A549 (cell line): Measurements from ENCODE around the gene OR51A7. TPM values are rescaled to one million over a fixed set of nuclear protein-coding genes. Genes with fewer than 3 reads are reported as not detected.

Experiments
- ATAC-seq, 2 experiments: fragments of 200-7000 bp in 1 of 2; fragments of >200 bp in 1 of 2; cut with Nextera tagmentation in 1 of 2; cut with Tn5 transposase in 1 of 2; 3 replicates each; pipeline versions ENCODE4 v1.8.0 to v1.9.1; 2018 to 2020; ENCODE audit warnings: mild to moderate bottlenecking in 1 of 2, moderate library complexity in 1 of 2
- CTCF ChIA-PET: fragments of 300-600 bp; sonication (Branson Sonifier 250); formaldehyde crosslinking; extraction: SDS; loops from one replicate; lab custom pipeline; 2021; ENCODE audit warnings: antibody characterized with exemption, inconsistent platforms; lab: Yijun Ruan, JAX
- POLR2A ChIA-PET: fragments of 350-600 bp; formaldehyde crosslinking; extraction: SDS; loops from one replicate; lab custom pipeline; 2021; ENCODE audit warnings: antibody characterized with exemption, inconsistent platforms; lab: Yijun Ruan, JAX
- DNase-seq, 2 experiments: peaks; one replicate each; pipeline versions ENCODE4 v3.0.0 to v3.0.0-alpha.2; 2011 to 2016; ENCODE audit warnings: low read depth in 1 of 2, low spot score in 1 of 2
- FAIRE-seq: peaks from 2 replicates; lab custom pipeline; 2011; peaks lifted over from hg19 to GRCh38; lab: Jason Lieb, UNC
- H3K27ac ChIP-seq, 2 experiments: fragments of >200 bp; sonication (Bioruptor Twin); formaldehyde crosslinking; 3 replicates each; pipeline ENCODE4 v1.5.1; 2016 to 2017
- H3K4me1 ChIP-seq: fragments of >200 bp; sonication (Bioruptor Twin); formaldehyde crosslinking; 3 replicates; pipeline ENCODE4 v1.6.1; 2016
- H3K4me2 ChIP-seq: fragments of >200 bp; sonication (Bioruptor Twin); formaldehyde crosslinking; 3 replicates; pipeline ENCODE4 v1.6.1; 2016
- H3K4me3 ChIP-seq: fragments of >200 bp; sonication (Bioruptor Twin); formaldehyde crosslinking; 3 replicates; pipeline ENCODE4 v1.5.1; 2016
- H3K9me3 ChIP-seq: fragments of >200 bp; sonication (Bioruptor Twin); formaldehyde crosslinking; 3 replicates; pipeline ENCODE4 v1.6.1; 2016
- BCL3 ChIP-seq: fragments of >200 bp; sonication (Bioruptor Twin); formaldehyde crosslinking; IDR thresholded peaks from 3 replicates; pipeline ENCODE4 v1.6.1; 2016
- BHLHE40 ChIP-seq: IDR thresholded peaks from 2 replicates; pipeline ENCODE4 v1.6.1; 2012; ENCODE audit warnings: low read depth, low read length, inconsistent platforms
- CBX2 ChIP-seq: fragments of 200-600 bp; sonication (generic); IDR thresholded peaks from 2 replicates; pipeline ENCODE4 v1.6.1; 2016; ENCODE audit warnings: low read depth, mild to moderate bottlenecking, borderline replicate concordance
- CBX8 ChIP-seq: fragments of 200-600 bp; sonication (generic); IDR thresholded peaks from 2 replicates; pipeline ENCODE4 v1.6.1; 2016
- CEBPB ChIP-seq, 2 experiments: fragments of >200 bp in 1 of 2; sonication (Bioruptor Twin) in 1 of 2; formaldehyde crosslinking in 1 of 2; IDR thresholded peaks; 2 replicates each; pipeline ENCODE4 v1.6.1; 2012 to 2016
- EHMT2 ChIP-seq: fragments of 200-600 bp; sonication (generic); IDR thresholded peaks from 2 replicates; pipeline ENCODE4 v1.6.1; 2016; ENCODE audit warnings: antibody characterized with exemption, low read depth, mild to moderate bottlenecking, moderate library complexity
- EP300 ChIP-seq, 2 experiments: fragments of >200 bp; sonication (Bioruptor Twin); formaldehyde crosslinking; IDR thresholded peaks; 2 replicates in 1 of 2; 3 replicates in 1 of 2; pipeline ENCODE4 v1.6.1; 2016 to 2017
- FOSB ChIP-seq: fragments of 250-450 bp; sonication (Bioruptor Pico); IDR thresholded peaks from 2 replicates; pipeline ENCODE4 v1.5.0; 2020; ENCODE audit warnings: mild to moderate bottlenecking, moderate library complexity
- FOXS1 ChIP-seq: fragments of 250-450 bp; sonication (Bioruptor Pico); IDR thresholded peaks from 2 replicates; pipeline ENCODE4 v1.5.0; 2020; ENCODE audit warnings: mild to moderate bottlenecking, moderate library complexity
- HES2 ChIP-seq: fragments of >200 bp; sonication (Bioruptor Twin); formaldehyde crosslinking; IDR thresholded peaks from 2 replicates; pipeline ENCODE4 v1.6.1; 2016
- HOXB13 ChIP-seq: fragments of 250-450 bp; sonication (Bioruptor Pico); IDR thresholded peaks from 2 replicates; pipeline ENCODE4 v1.5.0; 2020; ENCODE audit warnings: low read depth, mild to moderate bottlenecking, moderate library complexity
- HOXB5 ChIP-seq: fragments of 250-450 bp; sonication (Bioruptor Pico); IDR thresholded peaks from 2 replicates; pipeline ENCODE4 v1.5.0; 2020; ENCODE audit warnings: mild to moderate bottlenecking, moderate library complexity
- JUNB ChIP-seq: fragments of >200 bp; sonication (Bioruptor Twin); formaldehyde crosslinking; IDR thresholded peaks from 2 replicates; pipeline ENCODE4 v1.6.1; 2016
- MAX ChIP-seq: IDR thresholded peaks from 2 replicates; pipeline ENCODE4 v1.6.1; 2012
- NFE2L2 ChIP-seq: fragments of 150-350 bp; conservative IDR thresholded peaks from 2 replicates; pipeline ENCODE4 v1.6.1; 2014; ENCODE audit warnings: low read length
- PHF8 ChIP-seq: fragments of 200-600 bp; sonication (generic); IDR thresholded peaks from 2 replicates; pipeline ENCODE4 v1.6.1; 2016; ENCODE audit warnings: low read depth, mild to moderate bottlenecking, antibody characterized with exemption, moderate library complexity, borderline replicate concordance
- POLR2A ChIP-seq: IDR thresholded peaks from 2 replicates; pipeline ENCODE4 v1.6.1; 2012; ENCODE audit warnings: mild to moderate bottlenecking, low read length
- POLR2AphosphoS2 ChIP-seq: conservative IDR thresholded peaks from 2 replicates; pipeline ENCODE4 v1.6.1; 2012; ENCODE audit warnings: low read length, improper control_type of control experiment, inconsistent platforms
- RARB ChIP-seq: fragments of 250-450 bp; sonication (Bioruptor Pico); IDR thresholded peaks from 2 replicates; pipeline ENCODE4 v1.8.0; 2021; ENCODE audit warnings: mild to moderate bottlenecking, moderate library complexity
- RCOR1 ChIP-seq: fragments of 150-350 bp; IDR thresholded peaks from 2 replicates; pipeline ENCODE4 v1.6.1; 2014; ENCODE audit warnings: antibody characterized with exemption, low read length, low read depth
- RNF2 ChIP-seq: fragments of 200-600 bp; sonication (generic); IDR thresholded peaks from 2 replicates; pipeline ENCODE4 v1.6.1; 2016; ENCODE audit warnings: low read depth, mild to moderate bottlenecking, antibody characterized with exemption, moderate library complexity, borderline replicate concordance
- TFCP2L1 ChIP-seq: fragments of 250-450 bp; sonication (Bioruptor Pico); IDR thresholded peaks from 2 replicates; pipeline ENCODE4 v1.5.0; 2021; ENCODE audit warnings: mild to moderate bottlenecking
- USF2 ChIP-seq: fragments of 450-650 bp; IDR thresholded peaks from 2 replicates; pipeline ENCODE4 v1.6.1; 2014; ENCODE audit warnings: antibody characterized with exemption
- ZC3H11A ChIP-seq: fragments of 450-650 bp; IDR thresholded peaks from 2 replicates; pipeline ENCODE4 v1.6.1; 2014; ENCODE audit warnings: antibody characterized with exemption, mild to moderate bottlenecking
- ZNF302 ChIP-seq: fragments of 250-450 bp; sonication (Bioruptor Pico); IDR thresholded peaks from 2 replicates; pipeline ENCODE4 v1.9.0; 2021; ENCODE audit warnings: inconsistent platforms, mild to moderate bottlenecking, moderate library complexity
- WGBS: methylation state at CpG from one replicate; pipeline ENCODE4 v1.1.6; 2017; ENCODE audit errors: missing lambda C conversion rate; 5-methylcytosine and 5-hydroxymethylcytosine counted together
- polyA plus RNA-seq, 4 experiments: library from polyadenylated mRNA; depleted of rRNA in 3 of 4; stranded (reverse); fragments of >200 nt; fragmentation: RNase III in 1 of 4; extraction: RNeasy Plus Mini Kit Qiagen cat#74134 plus additional on column Dnase treatment in 1 of 4; gene quantifications; 2 replicates in 3 of 4; 3 replicates in 1 of 4; pipeline ENCODE4 v1.2.3, GENCODE V29; 2011 to 2017

Gene OR51A7
- polyA plus RNA-seq, 2 of the 4 experiments (the other 2 are of a cell fraction) = not detected

- WGBS = 0% methylated on average over 1 of the region's 1 CpG
- Histone ChIP-seq H3K4me3 (no peak overlapping the region), H3K4me2 (no peak overlapping the region), H3K9me3 (no peaks in the 10 kb centered on the region), H3K4me1 (no peaks in the 10 kb centered on the region), H3K27ac (no peak overlapping the region)
- POLR2A ChIA-PET = no interaction called here
- no peak for ATAC-seq
- CTCF ChIA-PET = no interaction called here
- no peak for FAIRE-seq
- TF ChIP-seq HOXB13 (CRISPR knock-in tag) (no peak), EP300 (IDR thresholded peaks at IDR 0.05) (no peak), RCOR1 (no peak), NFE2L2 (no peak), CBX2 (no peak), PHF8 (no peak), CEBPB (IDR thresholded peaks at IDR 0.05) (no peak)
- no peak for DNase-seq
These were observed 16.0 kb upstream of the OR51A7 start for GRCh38 chr11:4887591-4887990.

- 6% methylated on average over 2 of the region's 2 CpGs for WGBS
- FAIRE-seq = no peak
- H3K27ac ChIP-seq = no peak overlapping the region
- no peak for DNase-seq
- TF ChIP-seq RNF2 = no peak
- TF ChIP-seq JUNB = no peak
- no peak for TF ChIP-seq POLR2AphosphoS2
- no peak for TF ChIP-seq ZNF302 (CRISPR knock-in tag)
- TF ChIP-seq HES2 = no peak
- TF ChIP-seq MAX = no peak
- no peak for TF ChIP-seq USF2
- TF ChIP-seq CBX8 = no peak
- no peak for TF ChIP-seq NFE2L2
- TF ChIP-seq, all 56 proteins: peak for 0
- Histone ChIP-seq H3K4me3 (no peak overlapping the region), H3K9me3 (no peaks in the 10 kb centered on the region), H3K4me1 (no peaks in the 10 kb centered on the region), H3K4me2 (no peak overlapping the region)
- ChIA-PET CTCF (no interaction called here), POLR2A (no interaction called here)
- no peak for ATAC-seq
These were observed 13.3 kb upstream of the OR51A7 start for GRCh38 chr11:4890279-4890678.

- ChIA-PET CTCF (no interaction called here), POLR2A (no interaction called here)
- Histone ChIP-seq H3K4me2 (no peak overlapping the region), H3K4me3 (no peak overlapping the region), H3K4me1 (no peaks in the 10 kb centered on the region), H3K27ac (no peak overlapping the region), H3K9me3 (no peaks in the 10 kb centered on the region)
- ATAC-seq (peak in 1 of 2 experiments; percentile 68; a peak in 3 of 6 replicates), DNase-seq (peak in 1 of 2 experiments; percentile 2), FAIRE-seq (no peak)
- no peak for TF ChIP-seq FOSB (CRISPR knock-in tag)
- no peak for TF ChIP-seq FOXS1 (CRISPR knock-in tag)
- TF ChIP-seq RNF2 = no peak
- no peak for TF ChIP-seq HES2
- no peak for TF ChIP-seq PHF8
- no peak for TF ChIP-seq RARB (CRISPR knock-in tag)
- no peak for TF ChIP-seq CBX2
- WGBS = 4% methylated on average over 1 of the region's 1 CpG
These were observed 11.5 kb upstream of the OR51A7 start for GRCh38 chr11:4891996-4892640.

- ATAC-seq (no peak), FAIRE-seq (no peak), DNase-seq (no peak)
- ChIA-PET POLR2A (no interaction called here), CTCF (interaction anchor here (0.8 to 1.4 kb wide), 2 partner anchors 10 to 280 kb away, joined by 3 read pairs; no protein-coding TSS in a partner anchor)
- Histone ChIP-seq H3K9me3 (no peaks in the 10 kb centered on the region), H3K4me1 (no peaks in the 10 kb centered on the region), H3K4me3 (no peak overlapping the region), H3K27ac (no peak overlapping the region), H3K4me2 (no peak overlapping the region)
- TF ChIP-seq BHLHE40 (no peak), EHMT2 (no peak), BCL3 (no peak), HOXB5 (CRISPR knock-in tag) (no peak), EP300 (IDR thresholded peaks at IDR 0.05) (no peak), ZC3H11A (no peak), TFCP2L1 (CRISPR knock-in tag) (no peak), POLR2A (no peak)
These were observed 13.0 kb downstream of the OR51A7 start for GRCh38 chr11:4916581-4916980.
